PC-9 (cell line): ENCODE measurements around the gene PCSK7. TPM values are rescaled to one million over a fixed set of nuclear protein-coding genes. Genes with fewer than 3 reads are reported as not detected.

Experiments used
- BruUV-seq: library from RNA; stranded (reverse); fragments of 400-500 nt; replicated peaks from 2 replicates; lab custom pipeline; 2021; lab: Mats Ljungman, UMichigan
- CTCF ChIA-PET: fragments of 300-600 bp; sonication (Branson Sonifier 250); formaldehyde crosslinking; loops from one replicate; lab custom pipeline; 2022; ENCODE audit warnings: antibody characterized with exemption; lab: Charles Lee
- POLR2A ChIA-PET: fragments of 300-600 bp; sonication (Branson Sonifier 250); formaldehyde crosslinking; loops from one replicate; lab custom pipeline; 2022; ENCODE audit warnings: antibody characterized with exemption; ENCODE audit not compliant: unreplicated experiment; lab: Charles Lee
- DNase-seq, 2 experiments: peaks; one replicate each; pipeline versions ENCODE4 v3.0.0 to v3.0.0-alpha.2; 2015 to 2022; ENCODE audit warnings: mixed read lengths in 1 of 2
- H2AFZ ChIP-seq: fragments of 200-600 bp; sonication (generic); 2 replicates; pipeline ENCODE4 v1.8.1; 2017; ENCODE audit warnings: antibody characterized with exemption
- H3F3A ChIP-seq: fragments of 200-600 bp; sonication (generic); 2 replicates; pipeline ENCODE4 v1.8.1; 2017; ENCODE audit warnings: antibody characterized with exemption, mild to moderate bottlenecking, low read depth; ENCODE audit not compliant: insufficient read depth
- H3K27ac ChIP-seq: fragments of 200-600 bp; sonication (generic); 2 replicates; pipeline ENCODE4 v1.6.1; 2016; ENCODE audit warnings: mixed run types
- H3K27me3 ChIP-seq: fragments of 200-600 bp; sonication (generic); 2 replicates; pipeline ENCODE4 v1.6.1; 2016; ENCODE audit warnings: low read depth, mixed run types; ENCODE audit not compliant: insufficient read depth
- H3K36me3 ChIP-seq: fragments of 200-600 bp; sonication (generic); 2 replicates; pipeline ENCODE4 v1.6.1; 2016; ENCODE audit warnings: low read depth, mixed run types
- H3K4me1 ChIP-seq: fragments of 200-600 bp; sonication (generic); replicated peaks from 2 replicates; pipeline ENCODE4 v1.6.1; 2016; ENCODE audit warnings: mixed run types; ENCODE audit not compliant: insufficient read depth
- H3K4me2 ChIP-seq: fragments of 200-600 bp; sonication (generic); 2 replicates; pipeline ENCODE4 v1.6.1; 2017; ENCODE audit warnings: mixed run types
- H3K4me3 ChIP-seq: fragments of 200-600 bp; sonication (generic); 2 replicates; pipeline ENCODE4 v1.6.1; 2016; ENCODE audit warnings: mixed run types
- H3K79me2 ChIP-seq: fragments of 200-600 bp; sonication (generic); 2 replicates; pipeline ENCODE4 v1.6.1; 2017; ENCODE audit warnings: low read depth, mixed run types
- H3K9me2 ChIP-seq: fragments of 200-600 bp; sonication (generic); 2 replicates; pipeline ENCODE4 v1.8.1; 2017; ENCODE audit warnings: mild to moderate bottlenecking; ENCODE audit not compliant: insufficient read depth
- H3K9me3 ChIP-seq: fragments of 200-600 bp; sonication (generic); 2 replicates; pipeline ENCODE4 v1.8.1; 2016; ENCODE audit warnings: low read depth; ENCODE audit not compliant: insufficient read depth
- H4K20me1 ChIP-seq: fragments of 200-600 bp; sonication (generic); 2 replicates; pipeline ENCODE4 v1.8.1; 2017; ENCODE audit not compliant: insufficient read depth
- EZH2 ChIP-seq: fragments of 200-600 bp; sonication (generic); IDR thresholded peaks from 2 replicates; pipeline ENCODE4 v1.8.0; 2017; ENCODE audit warnings: antibody characterized with exemption, low read depth
- intact Hi-C: fragments of 100-400 bp; cut with micrococcal nuclease; formaldehyde crosslinking; loops from one replicate; pipeline ENCODE4 v1.10.0; 2022; ENCODE audit not compliant: unreplicated experiment
- total RNA-seq: library from RNA; stranded (reverse); gene quantifications from 2 replicates; pipeline ENCODE4 v1.2.3, GENCODE V29; 2021
- TF ChIP-seq, protein P1 (sequence below): fragments of 200-600 bp; sonication (generic); conservative IDR thresholded peaks from 2 replicates; pipeline ENCODE4 v1.6.1; 2017; ENCODE audit warnings: mixed run types, antibody characterized with exemption, mild to moderate bottlenecking, moderate library complexity

The PCSK7 gene
- total RNA-seq, 1 experiment from 2014 or later, result 41.6 TPM

GRCh38 chr11:117229411-117229810 lies 2.5 kb downstream of the PCSK7 start:
- no TSS peak for BruUV-seq
- Histone ChIP-seq H3K79me2 (peaks cover 40% of the 10 kb centered on the region), H3K4me2 (no peak overlapping the region), H4K20me1 (peaks cover 7% of the 10 kb centered on the region; the same call in 1 of the 2 replicates), H3K9me3 (no peaks in the 10 kb centered on the region), H3K27me3 (no peaks in the 10 kb centered on the region), H3K4me3 (no peak overlapping the region), H3K27ac (no peak overlapping the region), H3K9me2 (no peaks in the 10 kb centered on the region), H2AFZ (no peak overlapping the region), H3K36me3 (0 out of 2 replicates have a peak, but pooled peaks cover 8% of the 10 kb centered on the region), H3K4me1 (peaks cover 25% of the 10 kb centered on the region), H3F3A (peaks cover 15% of the 10 kb centered on the region; the same call in 1 of the 2 replicates)
- DNase-seq, result peak in 1 of 2 experiments; percentile 4
- POLR2A ChIA-PET, result no interaction called here
- TF ChIP-seq EZH2, result no peak
- TF ChIP-seq, protein P1, sequence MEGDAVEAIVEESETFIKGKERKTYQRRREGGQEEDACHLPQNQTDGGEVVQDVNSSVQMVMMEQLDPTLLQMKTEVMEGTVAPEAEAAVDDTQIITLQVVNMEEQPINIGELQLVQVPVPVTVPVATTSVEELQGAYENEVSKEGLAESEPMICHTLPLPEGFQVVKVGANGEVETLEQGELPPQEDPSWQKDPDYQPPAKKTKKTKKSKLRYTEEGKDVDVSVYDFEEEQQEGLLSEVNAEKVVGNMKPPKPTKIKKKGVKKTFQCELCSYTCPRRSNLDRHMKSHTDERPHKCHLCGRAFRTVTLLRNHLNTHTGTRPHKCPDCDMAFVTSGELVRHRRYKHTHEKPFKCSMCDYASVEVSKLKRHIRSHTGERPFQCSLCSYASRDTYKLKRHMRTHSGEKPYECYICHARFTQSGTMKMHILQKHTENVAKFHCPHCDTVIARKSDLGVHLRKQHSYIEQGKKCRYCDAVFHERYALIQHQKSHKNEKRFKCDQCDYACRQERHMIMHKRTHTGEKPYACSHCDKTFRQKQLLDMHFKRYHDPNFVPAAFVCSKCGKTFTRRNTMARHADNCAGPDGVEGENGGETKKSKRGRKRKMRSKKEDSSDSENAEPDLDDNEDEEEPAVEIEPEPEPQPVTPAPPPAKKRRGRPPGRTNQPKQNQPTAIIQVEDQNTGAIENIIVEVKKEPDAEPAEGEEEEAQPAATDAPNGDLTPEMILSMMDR, result no peak
- intact Hi-C loops, result no loop called here
- CTCF ChIA-PET, result no interaction called here

DNA sequence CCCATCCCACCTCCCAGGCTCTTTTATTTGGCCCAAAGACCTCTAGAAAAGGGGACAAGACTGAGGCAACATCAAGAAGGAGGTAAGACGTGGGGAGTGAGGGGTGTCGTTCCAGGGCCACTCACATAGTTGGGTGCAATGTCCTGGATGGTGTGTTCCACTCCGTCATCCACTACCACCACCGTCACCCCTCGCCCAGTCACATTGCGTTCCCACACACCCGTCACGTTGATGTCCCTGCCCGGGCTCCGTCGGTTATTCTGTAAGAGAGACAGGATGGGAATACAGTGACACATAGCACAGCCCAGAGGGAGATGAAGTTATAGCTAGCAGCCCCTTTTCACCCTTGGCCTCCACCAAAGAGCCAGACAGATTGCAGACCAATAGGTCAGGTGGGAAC lies 3.8 kb downstream of the PCSK7 start:
- CTCF ChIA-PET, result no interaction called here
- TF ChIP-seq, protein P1, result no peak
- TF ChIP-seq EZH2, result no peak
- Histone ChIP-seq H4K20me1 (peaks cover 7% of the 10 kb centered on the region; the same call in 1 of the 2 replicates), H3K9me2 (no peaks in the 10 kb centered on the region), H2AFZ (no peak overlapping the region), H3K79me2 (peaks cover 28% of the 10 kb centered on the region), H3F3A (peaks cover 7% of the 10 kb centered on the region; the same call in 1 of the 2 replicates), H3K36me3 (peaks cover 14% of the 10 kb centered on the region; the same call in 1 of the 2 replicates), H3K27me3 (no peaks in the 10 kb centered on the region), H3K4me2 (no peak overlapping the region), H3K9me3 (no peaks in the 10 kb centered on the region), H3K4me3 (no peak overlapping the region), H3K27ac (no peak overlapping the region), H3K4me1 (peaks cover 13% of the 10 kb centered on the region)
- no TSS peak for BruUV-seq
- DNase-seq, result peak in 1 of 2 experiments; percentile 18
- POLR2A ChIA-PET, result no interaction called here
- intact Hi-C loops, result no loop called here

GRCh38 chr11:117226388-117227385 lies 5.2 kb downstream of the PCSK7 start:
- POLR2A ChIA-PET, result no interaction called here
- peaks cover 16% of the 10 kb centered on the region for H3K36me3 ChIP-seq
- peaks cover 21% of the 10 kb centered on the region for H3K4me1 ChIP-seq
- intact Hi-C loops, result loop anchor here (1.0 to 2.0 kb wide), 4 partner anchors 120 to 494 kb away; no protein-coding TSS in a partner anchor
- no peak overlapping the region for H3K4me3 ChIP-seq
- H4K20me1 ChIP-seq, result peaks cover 10% of the 10 kb centered on the region; the same call in 1 of the 2 replicates
- TF ChIP-seq EZH2, result no peak
- TF ChIP-seq, protein P1, result peak; percentile 93
- no peaks in the 10 kb centered on the region for H3K9me2 ChIP-seq
- no peak overlapping the region for H2AFZ ChIP-seq
- no peaks in the 10 kb centered on the region for H3K27me3 ChIP-seq
- peaks cover 24% of the 10 kb centered on the region for H3K79me2 ChIP-seq
- peaks cover 13% of the 10 kb centered on the region; the same call in 1 of the 2 replicates for H3F3A ChIP-seq
- peak; percentile 39 to 73 for DNase-seq
- H3K27ac ChIP-seq, result no peak overlapping the region
- H3K9me3 ChIP-seq, result no peaks in the 10 kb centered on the region
- CTCF ChIA-PET, result interaction anchor here (0.6 kb wide), 1 partner anchor 148 kb away, joined by 5 read pairs; no protein-coding TSS in a partner anchor
- BruUV-seq, result no TSS peak
- H3K4me2 ChIP-seq, result no peak overlapping the region
